Astrocyte (in vitro differentiated cells and primary cell): ENCODE measurements around the gene ANKRD11.

Source experiments
- EZH2 ChIP-seq: IDR thresholded peaks from 2 replicates; pipeline ENCODE4 v1.6.1; 2012; ENCODE audit warnings: mild to moderate bottlenecking, low read length, inconsistent platforms; ENCODE audit not compliant: insufficient read depth
- TF ChIP-seq, protein P1 (sequence below): IDR thresholded peaks from 2 replicates; pipeline ENCODE4 v1.5.1; 2011; ENCODE audit warnings: low read depth, mild to moderate bottlenecking, inconsistent platforms, low read length, moderate library complexity; ENCODE audit not compliant: insufficient read depth

DNA sequence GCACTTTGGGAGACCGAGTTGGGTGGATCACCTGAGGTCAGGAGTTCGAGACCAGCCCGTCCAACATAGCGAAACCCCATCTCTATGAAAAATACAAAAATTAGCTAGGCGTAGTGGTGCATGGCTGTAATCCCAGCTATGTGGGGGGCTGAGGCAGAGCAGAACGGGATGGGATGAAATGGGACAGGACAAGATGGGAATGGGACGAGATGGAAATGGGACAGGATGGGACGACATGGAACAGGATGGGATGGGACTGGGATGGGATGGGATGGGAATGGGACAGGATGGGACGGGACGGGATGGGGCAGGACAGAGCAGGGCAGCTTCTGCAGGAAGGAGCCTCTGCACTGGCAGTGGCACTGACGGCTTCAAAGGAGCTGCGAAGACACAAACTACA, 106.1 kb downstream of the ANKRD11 start:
- TF ChIP-seq, protein P1, sequence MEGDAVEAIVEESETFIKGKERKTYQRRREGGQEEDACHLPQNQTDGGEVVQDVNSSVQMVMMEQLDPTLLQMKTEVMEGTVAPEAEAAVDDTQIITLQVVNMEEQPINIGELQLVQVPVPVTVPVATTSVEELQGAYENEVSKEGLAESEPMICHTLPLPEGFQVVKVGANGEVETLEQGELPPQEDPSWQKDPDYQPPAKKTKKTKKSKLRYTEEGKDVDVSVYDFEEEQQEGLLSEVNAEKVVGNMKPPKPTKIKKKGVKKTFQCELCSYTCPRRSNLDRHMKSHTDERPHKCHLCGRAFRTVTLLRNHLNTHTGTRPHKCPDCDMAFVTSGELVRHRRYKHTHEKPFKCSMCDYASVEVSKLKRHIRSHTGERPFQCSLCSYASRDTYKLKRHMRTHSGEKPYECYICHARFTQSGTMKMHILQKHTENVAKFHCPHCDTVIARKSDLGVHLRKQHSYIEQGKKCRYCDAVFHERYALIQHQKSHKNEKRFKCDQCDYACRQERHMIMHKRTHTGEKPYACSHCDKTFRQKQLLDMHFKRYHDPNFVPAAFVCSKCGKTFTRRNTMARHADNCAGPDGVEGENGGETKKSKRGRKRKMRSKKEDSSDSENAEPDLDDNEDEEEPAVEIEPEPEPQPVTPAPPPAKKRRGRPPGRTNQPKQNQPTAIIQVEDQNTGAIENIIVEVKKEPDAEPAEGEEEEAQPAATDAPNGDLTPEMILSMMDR, result no peak
- TF ChIP-seq EZH2, result no peak
